Epithelial cell of esophagus (primary cell): ENCODE results near the gene COLGALT1.
"Not testable (repeated sequence)": the region's sequence is repeated elsewhere in the genome, so short reads cannot be mapped to it uniquely, and the experiment has no call there.

Experiments
- DNase-seq: peaks from one replicate; pipeline ENCODE4 v3.0.0; 2010; ENCODE audit warnings: low read depth
- H3K4me3 ChIP-seq: 2 replicates; pipeline ENCODE4 v1.5.1; 2011; ENCODE audit warnings: mild to moderate bottlenecking, low read length, control low read depth
- CTCF ChIP-seq: IDR thresholded peaks from 2 replicates; pipeline ENCODE4 v1.5.1; 2011; ENCODE audit warnings: low read depth, mild to moderate bottlenecking, low read length, control low read depth, inconsistent platforms; ENCODE audit not compliant: insufficient read depth; ENCODE audit errors: missing control alignments

COLGALT1 gene

GRCh38 chr19:17560205-17560595 lies 4.8 kb downstream of the COLGALT1 start:
- peak; percentile 92 for DNase-seq
- no peak for TF ChIP-seq CTCF
- H3K4me3 ChIP-seq = no peak overlapping the region

DNA sequence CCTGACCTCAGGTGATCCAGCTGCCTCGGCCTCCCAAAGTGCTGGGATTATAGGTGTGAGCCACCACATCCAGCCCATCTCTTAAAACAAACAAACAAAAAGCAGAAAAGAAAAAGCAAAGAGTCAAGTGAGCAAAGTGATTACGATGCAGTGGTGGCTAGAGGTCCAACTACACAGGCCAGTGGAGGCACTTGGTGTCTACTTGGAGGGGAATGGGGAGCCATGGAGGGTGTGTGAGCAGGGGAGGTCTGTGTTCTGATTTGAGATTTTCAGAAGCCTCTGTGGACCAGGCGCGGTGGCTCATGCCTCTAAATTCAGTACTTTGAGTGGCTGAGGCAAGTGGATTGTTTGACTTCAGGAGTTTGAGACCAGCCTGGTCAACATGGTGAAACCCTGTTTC lies 6.6 kb downstream of the COLGALT1 start:
- no peak overlapping the region for H3K4me3 ChIP-seq
- no peak for DNase-seq
- no peak for TF ChIP-seq CTCF

GRCh38 chr19:17562561-17562960 lies 7.1 kb downstream of the COLGALT1 start:
- H3K4me3 ChIP-seq = no peak overlapping the region
- DNase-seq = no peak
- TF ChIP-seq CTCF = no peak

GRCh38 chr19:17564781-17565180 lies 9.3 kb downstream of the COLGALT1 start:
- TF ChIP-seq CTCF = no peak

GRCh38 chr19:17565611-17566010 lies 10.2 kb downstream of the COLGALT1 start:
- no peak for TF ChIP-seq CTCF
- DNase-seq = no peak
- no peak overlapping the region for H3K4me3 ChIP-seq

More at GRCh38 chr19:17564781-17565180, 9.3 kb downstream of the COLGALT1 start:
- no peak overlapping the region for H3K4me3 ChIP-seq
- DNase-seq = no peak

DNA sequence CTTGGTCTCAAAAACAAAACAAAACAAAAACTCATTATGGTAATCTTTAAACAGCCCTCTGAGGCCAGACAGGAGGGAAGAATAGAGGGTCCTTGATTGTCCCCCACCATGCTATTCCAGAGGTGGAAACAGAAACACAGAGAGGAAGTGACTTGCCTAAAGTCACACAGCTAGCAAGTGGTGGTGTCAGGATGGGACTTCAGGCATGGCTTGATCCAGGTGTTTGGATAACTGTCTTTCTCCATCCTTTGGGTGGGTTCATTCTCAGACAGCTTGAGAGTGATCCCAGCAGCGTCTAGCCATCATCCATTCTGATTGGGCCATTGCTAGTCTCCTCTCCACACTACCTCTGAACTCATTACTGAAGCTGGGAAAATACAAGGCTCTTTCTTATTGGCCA lies 12.5 kb downstream of the COLGALT1 start:
- no peak for DNase-seq
- no peak overlapping the region for H3K4me3 ChIP-seq
- no peak for TF ChIP-seq CTCF

- not testable (repeated sequence) for H3K4me3 ChIP-seq, DNase-seq
Observed at GRCh38 chr19:17570291-17570690, 14.8 kb downstream of the COLGALT1 start.

GRCh38 chr19:17570791-17571190 lies 15.3 kb downstream of the COLGALT1 start:
- no peak for DNase-seq
- no peak for TF ChIP-seq CTCF

More at GRCh38 chr19:17570791-17571190, 15.3 kb downstream of the COLGALT1 start:
- no peak overlapping the region for H3K4me3 ChIP-seq
